ENCODE measurements around the gene APC.
"Not testable (repeated sequence)": the region's sequence is repeated elsewhere in the genome, so short reads cannot be mapped to it uniquely, and the experiment has no call there.

Gene APC

GRCh38 chr5:112737463-112738190 lies at the start of gene APC:
TSS of gene APC (plus strand) at chr5:112737885. CDS start at chr5:112754891, 17,006 bp downstream.
- DNase-seq = peak; percentile 72

GRCh38 chr5:112689155-112689909 lies 48.4 kb upstream of the APC start:
- DNase-seq = no peak

GRCh38 chr5:112690605-112691338 lies 46.9 kb upstream of the APC start:
- DNase-seq = no peak

- no peak for DNase-seq
These were observed 46.4 kb upstream of the APC start for GRCh38 chr5:112691339-112691680.

- peak; percentile 7 for DNase-seq
These were observed 45.9 kb upstream of the APC start for GRCh38 chr5:112691758-112692157.

- DNase-seq = no peak
These were observed 45.2 kb upstream of the APC start for GRCh38 chr5:112692472-112692871.

GRCh38 chr5:112693301-112693700 lies 44.4 kb upstream of the APC start:
- DNase-seq = no peak

- no peak for DNase-seq
These were observed 42.6 kb upstream of the APC start for GRCh38 chr5:112694853-112695709.

GRCh38 chr5:112696786-112697185 lies 40.9 kb upstream of the APC start:
- DNase-seq = no peak

GRCh38 chr5:112697322-112697721 lies 40.4 kb upstream of the APC start:
- DNase-seq = no peak

GRCh38 chr5:112697833-112698232 lies 39.9 kb upstream of the APC start:
- no peak for DNase-seq

- no peak for DNase-seq
These were observed 33.5 kb upstream of the APC start for GRCh38 chr5:112703866-112704820.

GRCh38 chr5:112706446-112707016 lies 31.2 kb upstream of the APC start:
- no peak for DNase-seq

- peak; percentile 99 for DNase-seq
These were observed 30.2 kb upstream of the APC start for GRCh38 chr5:112707187-112708102.

GRCh38 chr5:112708103-112708622 lies 29.5 kb upstream of the APC start:
- DNase-seq = no peak

- no peak for DNase-seq
These were observed 28.3 kb upstream of the APC start for GRCh38 chr5:112709416-112709815.

- no peak for DNase-seq
These were observed 26.8 kb upstream of the APC start for GRCh38 chr5:112710896-112711295.

GRCh38 chr5:112711436-112711835 lies 26.2 kb upstream of the APC start:
- DNase-seq = no peak

GRCh38 chr5:112713206-112713605 lies 24.5 kb upstream of the APC start:
- DNase-seq = no peak

- DNase-seq = not testable (repeated sequence)
These were observed 20.8 kb upstream of the APC start for GRCh38 chr5:112716895-112717294.
